ENCODE data around the gene ZC2HC1C. TPM values are rescaled to one million over a fixed set of nuclear protein-coding genes. Genes with fewer than 3 reads are reported as not detected.

Gene ZC2HC1C
- total and polyA plus RNA-seq, 2 of the 13 experiments (the other 11 are each of a cell fraction or from before 2014, with no cell fraction given): 3.3 to 3.5 TPM

- TF ChIP-seq SALL1 (CRISPR knock-in tag; IDR thresholded peaks at IDR 0.05) (no peak), RELA (CRISPR knock-in tag; IDR thresholded peaks at IDR 0.05) (no peak), SRF (IDR thresholded peaks at IDR 0.05; ENCODE audit: low read depth, low read length) (no peak), TCF12 (IDR thresholded peaks at IDR 0.05) (no peak), TCF12 (CRISPR knock-in tag; IDR thresholded peaks at IDR 0.05) (no peak)
Observed at GRCh38 chr14:75128596-75128990, 59.2 kb downstream of the ZC2HC1C start (continued).

Small RNA genes within 50 kb of the gene (small RNA-seq; reads per million reads assigned to genes)
- gene HIF1AP1 (ENCODE audit: insufficient read depth in 2 of 3, insufficient read length in 3 of 3, low read depth in 2 of 3, low replicate concordance in 1 of 3): 0 reads per million in 3 experiments
- 0 reads per million in 3 experiments for gene RNU6-689P (ENCODE audit: insufficient read depth in 2 of 3, insufficient read length in 3 of 3, low read depth in 2 of 3, low replicate concordance in 1 of 3)

Other genes with a start within 250 kb of the ZC2HC1C start
- gene PROX2, start 193.5 kb upstream of the ZC2HC1C start, total RNA-seq (2016; rRNA removed; fragmentation: Illumina TruSeq; extraction: Trizol): not detected in 2 replicates
- gene PROX2, start 193.5 kb upstream of the ZC2HC1C start, polyA plus RNA-seq (2011; rRNA removed): not detected in 2 replicates
- gene DLST, start 187.7 kb upstream of the ZC2HC1C start, total RNA-seq (2016; rRNA removed; fragmentation: Illumina TruSeq; extraction: Trizol): 56.5 and 69.9 TPM in 2 replicates
- 94.3 and 102 TPM in 2 replicates for gene DLST, start 187.7 kb upstream of the ZC2HC1C start, polyA plus RNA-seq (2011; rRNA removed)
- gene RPS6KL1, start 146.4 kb upstream of the ZC2HC1C start, total RNA-seq (2016; rRNA removed; fragmentation: Illumina TruSeq; extraction: Trizol): 8.1 and 11.5 TPM in 2 replicates
- 6.5 and 10.3 TPM in 2 replicates for gene RPS6KL1, start 146.4 kb upstream of the ZC2HC1C start, polyA plus RNA-seq (2011; rRNA removed)
- 20.3 and 27.5 TPM in 2 replicates for gene PGF, start 114.0 kb upstream of the ZC2HC1C start, total RNA-seq (2016; rRNA removed; fragmentation: Illumina TruSeq; extraction: Trizol)
- 10.7 and 15.9 TPM in 2 replicates for gene PGF, start 114.0 kb upstream of the ZC2HC1C start, polyA plus RNA-seq (2011; rRNA removed)
- 54.4 and 80.9 TPM in 2 replicates for gene EIF2B2, start 66.7 kb upstream of the ZC2HC1C start, total RNA-seq (2016; rRNA removed; fragmentation: Illumina TruSeq; extraction: Trizol)
- 71.7 and 78.6 TPM in 2 replicates for gene EIF2B2, start 66.7 kb upstream of the ZC2HC1C start, polyA plus RNA-seq (2011; rRNA removed)
- 24.5 and 24.8 TPM in 2 replicates for gene MLH3, start 18.2 kb upstream of the ZC2HC1C start, total RNA-seq (2016; rRNA removed; fragmentation: Illumina TruSeq; extraction: Trizol)
- gene MLH3, start 18.2 kb upstream of the ZC2HC1C start, polyA plus RNA-seq (2011; rRNA removed): 14.4 and 15.3 TPM in 2 replicates
- 9.7 and 11.1 TPM in 2 replicates for gene ACYP1, start 5.6 kb upstream of the ZC2HC1C start, total RNA-seq (2016; rRNA removed; fragmentation: Illumina TruSeq; extraction: Trizol)
- gene ACYP1, start 5.6 kb upstream of the ZC2HC1C start, polyA plus RNA-seq (2011; rRNA removed): 17.3 and 22.4 TPM in 2 replicates
- gene NEK9, start 57.4 kb downstream of the ZC2HC1C start, total RNA-seq (2016; rRNA removed; fragmentation: Illumina TruSeq; extraction: Trizol): 16.5 and 29.4 TPM in 2 replicates
- gene NEK9, start 57.4 kb downstream of the ZC2HC1C start, polyA plus RNA-seq (2011; rRNA removed): 27.3 and 32.1 TPM in 2 replicates
- gene TMED10, start 107.0 kb downstream of the ZC2HC1C start, total RNA-seq (2016; rRNA removed; fragmentation: Illumina TruSeq; extraction: Trizol): 183 and 311 TPM in 2 replicates
- gene TMED10, start 107.0 kb downstream of the ZC2HC1C start, polyA plus RNA-seq (2011; rRNA removed): 292 and 377 TPM in 2 replicates
- gene FOS, start 209.2 kb downstream of the ZC2HC1C start, total RNA-seq (2016; rRNA removed; fragmentation: Illumina TruSeq; extraction: Trizol): 4.3 and 24.2 TPM in 2 replicates
- 15.9 and 26.2 TPM in 2 replicates for gene FOS, start 209.2 kb downstream of the ZC2HC1C start, polyA plus RNA-seq (2011; rRNA removed)